ENCODE results near the gene MLN. TPM values are rescaled to one million over a fixed set of nuclear protein-coding genes. Genes with fewer than 3 reads are reported as not detected.

The MLN gene
- total and polyA plus RNA-seq, 2 experiments from 2014 or later: 0.86 to 2.3 TPM

DNA sequence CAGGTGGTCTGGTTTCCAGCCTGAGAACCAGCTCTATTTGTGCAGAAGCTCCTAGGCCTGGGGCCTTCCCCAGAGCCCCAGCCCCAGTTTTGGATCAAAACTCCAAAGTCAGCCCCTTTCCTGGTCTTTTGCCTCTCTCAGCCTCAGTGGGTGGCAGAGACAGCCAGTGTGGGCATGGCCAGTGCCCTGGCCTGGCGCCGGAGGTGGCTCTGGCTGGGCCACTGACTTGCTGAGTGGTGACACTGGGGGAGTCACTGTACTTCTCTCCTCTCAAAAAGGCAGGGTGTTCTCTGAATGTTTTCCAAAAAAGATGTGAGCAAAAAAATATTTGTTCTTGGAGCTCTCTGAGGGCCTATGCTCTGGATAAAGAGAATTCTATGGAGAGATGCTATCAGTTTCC is 20.0 kb upstream of the MLN start:
- Histone ChIP-seq H2AFZ (no peak overlapping the region), H3K27ac (no peak overlapping the region), H3K4me1 (ENCODE audit: insufficient read depth) (peaks cover 20% of the 10 kb centered on the region), H3K4me3 (no peak overlapping the region), H4K20me1 (ENCODE audit: insufficient read depth, poor library complexity, severe bottlenecking) (no peaks in the 10 kb centered on the region), H3K9me2 (replicated peaks; ENCODE audit: insufficient read depth) (no peaks in the 10 kb centered on the region), H3K4me2 (no peak overlapping the region), H3K27me3 (no peaks in the 10 kb centered on the region), H3K36me3 (replicated peaks; ENCODE audit: insufficient read depth, low read depth) (no peaks in the 10 kb centered on the region), H3K9me3 (ENCODE audit: low read depth) (no peaks in the 10 kb centered on the region), H3K79me2 (no peaks in the 10 kb centered on the region)
- TF ChIP-seq, protein P1, sequence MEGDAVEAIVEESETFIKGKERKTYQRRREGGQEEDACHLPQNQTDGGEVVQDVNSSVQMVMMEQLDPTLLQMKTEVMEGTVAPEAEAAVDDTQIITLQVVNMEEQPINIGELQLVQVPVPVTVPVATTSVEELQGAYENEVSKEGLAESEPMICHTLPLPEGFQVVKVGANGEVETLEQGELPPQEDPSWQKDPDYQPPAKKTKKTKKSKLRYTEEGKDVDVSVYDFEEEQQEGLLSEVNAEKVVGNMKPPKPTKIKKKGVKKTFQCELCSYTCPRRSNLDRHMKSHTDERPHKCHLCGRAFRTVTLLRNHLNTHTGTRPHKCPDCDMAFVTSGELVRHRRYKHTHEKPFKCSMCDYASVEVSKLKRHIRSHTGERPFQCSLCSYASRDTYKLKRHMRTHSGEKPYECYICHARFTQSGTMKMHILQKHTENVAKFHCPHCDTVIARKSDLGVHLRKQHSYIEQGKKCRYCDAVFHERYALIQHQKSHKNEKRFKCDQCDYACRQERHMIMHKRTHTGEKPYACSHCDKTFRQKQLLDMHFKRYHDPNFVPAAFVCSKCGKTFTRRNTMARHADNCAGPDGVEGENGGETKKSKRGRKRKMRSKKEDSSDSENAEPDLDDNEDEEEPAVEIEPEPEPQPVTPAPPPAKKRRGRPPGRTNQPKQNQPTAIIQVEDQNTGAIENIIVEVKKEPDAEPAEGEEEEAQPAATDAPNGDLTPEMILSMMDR (IDR thresholded peaks at IDR 0.05; ENCODE audit: poor library complexity): no peak
- TF ChIP-seq EZH2phosphoT487 (IDR thresholded peaks at IDR 0.05; ENCODE audit: low read depth, severe bottlenecking, unreplicated experiment) (no peak), EZH2 (IDR thresholded peaks at IDR 0.05; ENCODE audit: borderline replicate concordance) (no peak)
- WGBS (ENCODE audit: low lambda C conversion rate, missing lambda C conversion rate): 100% methylated on average over 2 of the region's 2 CpGs
- no peak for DNase-seq (ENCODE audit: low spot score)

GRCh38 chr6:33822575-33823395 is 19.0 kb upstream of the MLN start:
- no peaks in the 10 kb centered on the region for H3K9me3 ChIP-seq (ENCODE audit: low read depth)
- H3K27me3 ChIP-seq: no peaks in the 10 kb centered on the region
- no peaks in the 10 kb centered on the region for H4K20me1 ChIP-seq (ENCODE audit: insufficient read depth, poor library complexity, severe bottlenecking)
- H3K4me3 ChIP-seq: no peak overlapping the region
- H3K79me2 ChIP-seq: no peaks in the 10 kb centered on the region
- DNase-seq (ENCODE audit: low spot score): no peak
- H3K4me2 ChIP-seq: no peak overlapping the region
- H2AFZ ChIP-seq: no peak overlapping the region
- peaks cover 9% of the 10 kb centered on the region for H3K4me1 ChIP-seq (ENCODE audit: insufficient read depth)
- TF ChIP-seq, protein P1 (IDR thresholded peaks at IDR 0.05; ENCODE audit: poor library complexity): peak; percentile 8
- no peak for TF ChIP-seq EZH2 (IDR thresholded peaks at IDR 0.05; ENCODE audit: borderline replicate concordance)
- WGBS (ENCODE audit: low lambda C conversion rate, missing lambda C conversion rate): 67% methylated on average over 10 of the region's 10 CpGs
- no peaks in the 10 kb centered on the region for H3K36me3 ChIP-seq (replicated peaks; ENCODE audit: insufficient read depth, low read depth)
- no peaks in the 10 kb centered on the region for H3K9me2 ChIP-seq (replicated peaks; ENCODE audit: insufficient read depth)
- H3K27ac ChIP-seq: no peak overlapping the region

DNA sequence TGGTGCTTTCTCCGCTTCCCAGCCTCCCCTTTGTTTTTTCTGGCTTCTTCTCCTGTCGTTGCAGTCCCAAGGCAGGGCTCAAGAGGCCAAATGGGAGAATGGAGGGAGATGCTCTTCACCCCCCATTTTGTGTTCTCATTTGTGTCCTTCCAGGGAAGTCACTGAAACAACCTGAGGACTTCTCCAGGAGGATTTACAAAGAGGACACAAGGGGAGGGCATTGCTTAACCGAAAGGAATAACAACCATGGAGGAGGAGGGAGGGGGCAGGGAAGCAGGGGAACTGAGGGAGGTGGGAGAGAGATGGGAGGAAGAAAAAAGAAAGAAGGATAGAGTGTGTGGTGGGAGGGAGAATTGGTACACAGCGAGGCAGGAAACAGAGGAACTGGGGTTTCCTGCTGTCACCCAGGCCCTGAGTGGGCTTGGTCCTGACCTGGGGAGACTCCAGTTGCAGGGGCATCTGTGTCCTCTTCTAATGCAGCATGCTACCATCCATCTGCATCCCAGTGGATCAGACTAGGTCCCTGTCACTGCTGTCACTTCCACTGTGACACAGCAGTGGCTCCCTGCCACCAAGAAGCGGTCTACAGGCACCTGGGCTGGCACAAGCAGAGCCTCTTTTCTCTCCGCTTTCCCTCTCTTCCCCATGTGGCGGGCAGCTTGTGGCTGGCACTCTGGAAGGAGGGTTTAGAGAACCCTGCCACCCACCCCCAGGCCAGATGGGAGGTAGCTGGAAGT is 17.1 kb upstream of the MLN start:
- TF ChIP-seq EZH2phosphoT487 (IDR thresholded peaks at IDR 0.05; ENCODE audit: low read depth, severe bottlenecking, unreplicated experiment): no peak
- TF ChIP-seq, protein P1 (IDR thresholded peaks at IDR 0.05; ENCODE audit: poor library complexity): no peak
- Histone ChIP-seq H3K9me2 (replicated peaks; ENCODE audit: insufficient read depth) (no peaks in the 10 kb centered on the region), H2AFZ (no peak overlapping the region), H4K20me1 (ENCODE audit: insufficient read depth, poor library complexity, severe bottlenecking) (no peaks in the 10 kb centered on the region), H3K79me2 (no peaks in the 10 kb centered on the region), H3K36me3 (replicated peaks; ENCODE audit: insufficient read depth, low read depth) (no peaks in the 10 kb centered on the region), H3K27me3 (no peaks in the 10 kb centered on the region), H3K4me3 (no peak overlapping the region), H3K4me1 (ENCODE audit: insufficient read depth) (no peaks in the 10 kb centered on the region), H3K4me2 (no peak overlapping the region), H3K27ac (no peak overlapping the region), H3K9me3 (ENCODE audit: low read depth) (no peaks in the 10 kb centered on the region)
- no peak for DNase-seq (ENCODE audit: low spot score)
- WGBS (ENCODE audit: low lambda C conversion rate, missing lambda C conversion rate): 77% methylated on average over 7 of the region's 7 CpGs
